Muscle of arm (tissue), 12 donors: Measurements from ENCODE around the gene TRDMT1. TPM values are rescaled to one million over a fixed set of nuclear protein-coding genes. Genes with fewer than 3 reads are reported as not detected.

Source experiments
- DNase-seq: peaks from one replicate; pipeline ENCODE4 v3.0.0-alpha.2; 2013
- polyA plus RNA-seq, 12 donors: library from polyadenylated mRNA; unstranded; fragments of 120-200 nt; gene quantifications; one replicate each; pipeline ENCODE4 v1.2.1, GENCODE V29; 2013; ENCODE audit not compliant: insufficient read length in 12 of 12

Gene TRDMT1
- polyA plus RNA-seq, 12 donors: 7.4 to 14.7 (median 10.8) TPM; not detected in 1

DNA sequence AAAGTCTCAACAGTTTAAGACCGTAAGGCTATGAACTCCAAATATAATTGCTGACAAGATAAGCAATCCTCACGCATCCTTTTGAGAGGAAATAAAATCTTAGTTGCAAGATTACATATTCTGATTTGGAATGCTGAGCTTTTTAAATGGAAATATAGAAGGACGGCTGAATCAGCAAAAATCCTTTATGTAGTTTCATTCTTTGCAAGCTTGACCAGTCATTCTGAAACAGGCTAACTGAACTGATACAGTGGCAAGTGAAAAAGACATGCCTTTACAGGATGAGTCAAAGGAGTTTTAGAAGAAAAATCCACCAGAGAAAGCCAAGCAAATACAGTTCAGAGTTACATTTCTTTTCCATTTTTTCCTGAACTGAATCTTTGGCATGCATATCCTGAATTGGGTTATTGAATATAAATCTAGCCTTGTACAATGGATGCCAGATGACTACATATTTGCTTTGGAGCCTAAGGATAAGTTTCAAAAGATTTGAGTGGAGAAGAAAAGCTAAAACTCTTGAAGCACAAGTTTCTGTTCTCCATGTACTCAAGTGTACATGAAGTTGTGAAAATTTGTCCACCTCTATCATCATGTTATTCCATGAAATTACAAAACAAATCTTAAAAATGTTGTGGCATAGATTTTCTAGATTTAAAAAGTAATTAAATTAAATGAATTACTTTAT is 30.9 kb upstream of the TRDMT1 start:
- DNase-seq: no peak

DNA sequence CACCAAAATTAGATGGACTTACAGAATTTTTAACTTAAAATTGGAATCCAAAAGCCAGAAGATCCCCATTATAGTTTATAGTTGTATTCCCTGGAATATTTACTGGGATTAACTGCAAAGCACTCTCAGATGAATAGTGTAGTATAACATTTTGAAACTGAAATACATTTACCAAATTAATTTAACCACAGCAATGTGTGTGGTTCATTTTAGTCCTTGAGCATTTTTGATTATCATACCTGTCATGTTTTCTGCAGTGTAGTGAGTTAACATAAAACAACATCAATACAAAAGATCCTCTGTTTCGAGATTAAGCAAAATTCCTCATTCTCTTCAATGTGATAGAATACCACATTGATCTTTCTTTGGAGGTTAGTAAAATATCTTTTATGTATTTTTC is 30.3 kb upstream of the TRDMT1 start:
- DNase-seq: no peak

DNA sequence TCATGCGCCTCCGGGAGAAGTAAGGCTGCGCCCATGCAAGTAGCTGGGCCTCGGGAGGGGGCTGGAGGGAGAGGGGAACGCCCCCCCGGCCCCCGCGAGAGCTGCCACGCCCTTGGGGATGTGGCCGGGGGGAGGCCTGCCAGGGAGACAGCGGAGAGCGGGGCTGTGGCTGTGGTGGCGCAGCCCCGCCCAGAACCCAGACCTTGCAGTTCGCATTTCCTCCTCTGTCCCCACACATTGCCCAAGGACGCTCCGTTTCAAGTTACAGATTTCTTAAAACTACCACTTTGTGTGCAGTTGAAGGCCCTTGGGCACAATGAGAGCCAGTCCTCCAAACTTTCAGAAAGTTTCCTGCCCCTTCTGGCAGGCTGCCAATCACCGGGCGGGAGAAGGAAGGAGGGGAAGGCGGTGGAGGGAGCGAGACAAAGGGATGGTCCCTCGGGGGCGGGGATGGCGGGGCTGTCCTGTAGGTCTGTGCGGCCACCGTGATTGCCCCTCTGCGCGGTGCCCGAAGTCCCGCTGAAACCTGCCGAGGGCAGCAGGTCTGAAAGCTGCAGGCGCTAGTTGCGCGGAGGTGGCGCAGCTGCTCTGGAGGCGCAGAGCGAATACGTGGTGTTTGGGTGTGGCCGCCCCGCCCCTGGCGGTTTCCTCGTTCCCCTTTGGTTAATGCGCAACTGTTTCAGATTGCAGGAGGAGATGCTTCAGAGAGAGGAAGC is 28.7 kb upstream of the TRDMT1 start:
- DNase-seq: peak; percentile 88

DNA sequence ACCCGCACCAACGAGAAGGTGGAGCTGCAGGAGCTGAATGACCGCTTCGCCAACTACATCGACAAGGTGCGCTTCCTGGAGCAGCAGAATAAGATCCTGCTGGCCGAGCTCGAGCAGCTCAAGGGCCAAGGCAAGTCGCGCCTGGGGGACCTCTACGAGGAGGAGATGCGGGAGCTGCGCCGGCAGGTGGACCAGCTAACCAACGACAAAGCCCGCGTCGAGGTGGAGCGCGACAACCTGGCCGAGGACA is 28.2 kb upstream of the TRDMT1 start:
- peak; percentile 56 for DNase-seq

DNA sequence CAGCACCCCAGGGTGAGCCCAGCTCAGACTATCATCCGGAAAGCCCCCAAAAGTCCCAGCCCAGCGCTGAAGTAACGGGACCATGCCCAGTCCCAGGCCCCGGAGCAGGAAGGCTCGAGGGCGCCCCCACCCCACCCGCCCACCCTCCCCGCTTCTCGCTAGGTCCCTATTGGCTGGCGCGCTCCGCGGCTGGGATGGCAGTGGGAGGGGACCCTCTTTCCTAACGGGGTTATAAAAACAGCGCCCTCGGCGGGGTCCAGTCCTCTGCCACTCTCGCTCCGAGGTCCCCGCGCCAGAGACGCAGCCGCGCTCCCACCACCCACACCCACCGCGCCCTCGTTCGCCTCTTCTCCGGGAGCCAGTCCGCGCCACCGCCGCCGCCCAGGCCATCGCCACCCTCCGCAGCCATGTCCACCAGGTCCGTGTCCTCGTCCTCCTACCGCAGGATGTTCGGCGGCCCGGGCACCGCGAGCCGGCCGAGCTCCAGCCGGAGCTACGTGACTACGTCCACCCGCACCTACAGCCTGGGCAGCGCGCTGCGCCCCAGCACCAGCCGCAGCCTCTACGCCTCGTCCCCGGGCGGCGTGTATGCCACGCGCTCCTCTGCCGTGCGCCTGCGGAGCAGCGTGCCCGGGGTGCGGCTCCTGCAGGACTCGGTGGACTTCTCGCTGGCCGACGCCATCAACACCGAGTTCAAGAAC is 27.7 kb upstream of the TRDMT1 start:
- DNase-seq: peak; percentile 92

DNA sequence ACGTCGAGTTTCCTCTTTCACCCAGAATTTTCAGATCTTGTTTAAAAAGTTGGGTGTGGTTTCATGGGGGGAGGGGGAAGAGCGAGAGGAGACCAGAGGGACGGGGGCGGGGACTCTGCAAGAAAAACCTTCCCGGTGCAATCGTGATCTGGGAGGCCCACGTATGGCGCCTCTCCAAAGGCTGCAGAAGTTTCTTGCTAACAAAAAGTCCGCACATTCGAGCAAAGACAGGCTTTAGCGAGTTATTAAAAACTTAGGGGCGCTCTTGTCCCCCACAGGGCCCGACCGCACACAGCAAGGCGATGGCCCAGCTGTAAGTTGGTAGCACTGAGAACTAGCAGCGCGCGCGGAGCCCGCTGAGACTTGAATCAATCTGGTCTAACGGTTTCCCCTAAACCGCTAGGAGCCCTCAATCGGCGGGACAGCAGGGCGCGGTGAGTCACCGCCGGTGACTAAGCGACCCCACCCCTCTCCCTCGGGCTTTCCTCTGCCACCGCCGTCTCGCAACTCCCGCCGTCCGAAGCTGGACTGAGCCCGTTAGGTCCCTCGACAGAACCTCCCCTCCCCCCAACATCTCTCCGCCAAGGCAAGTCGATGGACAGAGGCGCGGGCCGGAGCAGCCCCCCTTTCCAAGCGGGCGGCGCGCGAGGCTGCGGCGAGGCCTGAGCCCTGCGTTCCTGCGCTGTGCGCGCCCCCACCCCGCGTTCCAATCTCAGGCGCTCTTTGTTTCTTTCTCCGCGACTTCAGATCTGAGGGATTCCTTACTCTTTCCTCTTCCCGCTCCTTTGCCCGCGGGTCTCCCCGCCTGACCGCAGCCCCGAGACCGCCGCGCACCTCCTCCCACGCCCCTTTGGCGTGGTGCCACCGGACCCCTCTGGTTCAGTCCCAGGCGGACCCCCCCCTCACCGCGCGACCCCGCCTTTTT is 26.9 kb upstream of the TRDMT1 start, which contains the start of gene VIM:
TSS of gene VIM (plus strand) at position 151 of the 925 bp plus-strand sequence. CDS start 1,182 bp downstream, outside the sequence.
- peak; percentile 94 for DNase-seq

DNA sequence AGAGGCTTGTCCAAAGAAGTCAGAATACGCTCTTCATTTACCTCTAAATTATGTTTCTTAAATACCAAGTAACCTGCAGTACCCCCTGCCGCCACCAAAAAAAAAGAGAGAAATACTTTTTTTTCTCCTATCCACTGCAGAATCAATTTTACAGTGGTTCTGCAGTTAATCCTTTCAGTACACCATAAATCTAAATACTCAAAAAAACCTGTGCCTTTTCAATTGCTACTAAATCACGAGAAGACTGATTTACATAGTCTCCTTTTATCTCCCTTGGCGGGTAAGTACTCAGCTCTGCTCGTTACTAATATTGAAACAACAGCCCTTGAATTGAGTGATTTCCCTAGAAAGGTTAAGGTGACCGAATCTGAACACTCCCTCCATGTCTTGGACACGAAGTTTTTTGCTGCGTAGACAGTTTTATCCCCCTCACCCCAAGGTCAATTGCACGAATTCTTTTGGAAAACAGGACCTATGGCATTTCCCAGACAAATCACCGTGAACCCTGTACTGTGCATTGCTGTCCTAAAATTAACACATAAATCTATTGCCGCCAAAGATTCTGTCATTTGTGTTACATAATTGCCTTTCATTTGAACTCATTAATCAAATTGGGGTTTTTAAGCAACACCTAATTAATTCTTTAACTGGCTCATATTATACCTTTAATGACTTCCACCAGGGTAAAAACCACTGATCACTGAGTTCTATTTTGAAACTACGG is 26.1 kb upstream of the TRDMT1 start:
- DNase-seq: peak; percentile 49

DNA sequence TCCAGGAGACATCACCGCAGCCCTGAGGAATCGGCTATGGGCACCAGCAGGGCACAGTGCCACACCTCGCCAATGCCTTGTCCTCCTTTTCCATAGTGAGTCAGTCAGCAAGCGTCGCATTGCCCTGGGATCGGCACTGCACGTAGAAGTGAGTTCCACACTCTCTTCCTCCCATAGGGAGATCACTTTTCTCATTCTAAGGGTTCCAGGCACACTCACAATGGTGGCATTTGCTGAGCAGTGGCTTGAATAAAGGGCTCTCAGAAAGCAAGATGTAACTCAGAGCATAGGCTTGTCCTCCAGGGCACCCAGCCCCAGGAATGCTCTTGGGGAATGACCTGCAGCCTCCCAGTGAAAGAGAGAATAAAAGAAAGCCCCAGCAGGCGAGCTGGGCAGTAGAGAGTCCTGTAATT is 25.4 kb upstream of the TRDMT1 start:
- DNase-seq: no peak

DNA sequence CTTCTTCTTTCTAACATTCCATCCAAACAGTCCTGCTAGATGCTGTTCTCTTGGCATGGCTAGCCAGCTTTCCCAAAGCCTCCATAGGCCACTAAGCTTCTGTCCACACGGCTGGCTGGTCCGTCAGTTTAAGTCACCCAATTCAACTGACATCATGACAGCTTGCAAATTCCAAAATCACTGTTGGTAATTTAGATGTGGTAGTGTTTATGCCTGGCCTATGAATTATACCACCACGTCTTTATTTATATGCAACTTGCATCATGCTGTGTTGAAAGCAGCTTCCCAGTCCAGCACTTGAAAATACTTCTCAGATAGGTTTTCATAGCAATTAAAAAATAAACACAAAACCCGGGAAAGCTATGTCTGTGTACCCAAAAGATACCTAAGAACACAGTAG is 24.3 kb upstream of the TRDMT1 start:
- no peak for DNase-seq

DNA sequence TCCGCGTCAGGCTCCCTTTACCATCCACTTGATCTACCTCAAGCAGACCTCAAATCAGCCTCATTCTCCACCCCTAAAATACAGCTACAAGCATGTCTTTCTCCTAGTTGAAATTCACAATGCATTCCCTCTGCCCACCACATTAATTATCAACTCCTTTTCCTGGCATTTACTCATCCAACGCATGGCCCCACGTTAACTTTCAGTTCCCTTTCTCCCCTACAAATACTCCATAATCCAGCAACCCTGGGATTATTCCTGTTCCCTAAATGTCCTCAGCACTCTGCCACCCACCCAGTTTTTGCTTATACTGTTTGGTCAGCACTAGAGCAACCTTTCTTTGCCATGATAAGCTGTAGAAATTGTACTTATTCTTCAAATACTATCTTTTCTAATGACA is 20.9 kb upstream of the TRDMT1 start:
- DNase-seq: no peak

DNA sequence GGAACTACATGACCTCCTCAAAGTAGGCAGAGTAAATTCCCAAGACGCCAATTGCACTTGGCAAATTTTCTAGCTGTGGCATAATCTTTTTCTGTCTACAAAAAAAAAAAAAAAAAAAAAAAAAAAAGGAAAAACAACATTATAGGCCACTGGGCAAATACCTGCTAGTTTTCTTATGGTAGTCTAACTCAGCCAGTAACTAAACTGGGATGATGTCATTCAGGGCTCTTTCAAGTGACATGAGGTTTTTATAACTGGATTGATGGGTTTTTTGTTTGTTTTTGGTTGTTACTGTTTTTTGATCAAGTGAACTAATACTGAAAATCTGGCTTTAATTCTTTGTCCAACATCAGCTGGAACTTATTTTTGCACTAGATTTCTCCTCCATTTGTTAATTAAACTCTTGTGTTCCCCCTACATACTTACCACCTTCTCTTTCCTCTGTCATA is 19.2 kb upstream of the TRDMT1 start:
- no peak for DNase-seq

DNA sequence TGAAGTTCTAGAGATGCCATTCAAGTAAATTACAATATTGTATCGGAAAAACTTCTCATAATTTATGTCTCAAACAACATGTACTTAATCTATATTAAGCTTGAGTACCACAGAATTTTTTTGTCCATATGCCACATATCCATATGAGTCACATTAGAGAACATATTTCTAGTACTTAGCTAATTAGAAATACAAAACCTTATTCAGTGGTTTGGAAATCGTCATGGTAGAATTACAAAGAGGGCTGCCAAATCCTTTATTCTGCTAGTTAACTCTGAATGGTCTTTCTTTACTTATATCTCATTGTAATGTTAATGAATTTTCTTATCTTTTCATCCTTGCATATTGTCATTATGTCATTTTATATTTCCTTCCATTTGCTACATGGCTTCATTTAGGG is 17.6 kb upstream of the TRDMT1 start:
- no peak for DNase-seq

DNA sequence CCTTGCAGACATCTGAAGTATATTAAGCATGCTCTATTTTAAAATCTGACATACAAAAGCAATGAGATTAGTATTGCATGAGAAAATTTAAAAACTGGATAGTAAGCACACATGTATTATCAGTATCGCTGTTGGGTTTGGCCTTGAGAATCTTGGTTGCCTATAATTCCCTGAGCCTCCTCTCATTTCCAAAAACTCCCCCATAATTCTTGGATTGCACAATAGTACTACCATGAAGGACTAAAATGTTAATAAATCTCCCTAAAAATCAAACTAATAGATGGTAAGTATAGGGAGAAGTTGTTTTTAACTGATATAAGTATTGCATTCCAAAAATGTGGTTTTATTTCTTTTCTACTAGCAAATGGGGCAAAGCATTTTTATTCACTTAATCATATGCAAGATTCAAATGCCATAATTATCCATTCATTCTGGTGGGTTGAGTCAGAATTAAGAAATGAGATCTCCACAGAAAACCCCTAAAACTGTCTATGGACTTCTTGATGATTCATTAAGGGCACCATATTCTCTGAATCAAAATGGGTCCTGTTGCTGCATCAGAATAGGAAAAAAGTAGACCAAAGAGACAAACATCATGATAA is 16.3 kb upstream of the TRDMT1 start:
- no peak for DNase-seq

DNA sequence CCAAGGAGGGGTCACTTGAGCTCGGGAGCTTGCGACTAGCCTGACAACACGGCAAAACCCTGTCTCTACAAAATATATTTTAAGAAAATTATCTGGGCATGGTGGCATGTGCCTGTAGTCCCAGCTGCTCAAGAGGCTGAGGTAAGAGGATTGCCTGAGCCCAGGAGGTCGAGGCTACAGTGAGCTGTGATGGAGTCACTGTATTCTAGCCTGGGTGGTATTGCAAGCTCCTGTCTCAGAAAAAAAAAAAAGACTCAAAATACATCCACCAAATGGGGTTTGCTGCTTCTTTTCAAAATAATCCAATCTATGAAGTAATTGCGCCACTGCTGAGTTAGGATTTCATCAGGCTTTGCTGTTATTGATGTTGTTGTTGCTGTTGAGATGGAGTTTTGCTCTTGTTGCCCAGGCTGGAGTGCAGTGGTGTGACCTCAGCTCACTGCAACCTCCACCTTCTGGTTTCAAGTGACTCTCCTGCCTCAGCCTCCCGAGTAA is 15.5 kb upstream of the TRDMT1 start:
- no peak for DNase-seq

DNA sequence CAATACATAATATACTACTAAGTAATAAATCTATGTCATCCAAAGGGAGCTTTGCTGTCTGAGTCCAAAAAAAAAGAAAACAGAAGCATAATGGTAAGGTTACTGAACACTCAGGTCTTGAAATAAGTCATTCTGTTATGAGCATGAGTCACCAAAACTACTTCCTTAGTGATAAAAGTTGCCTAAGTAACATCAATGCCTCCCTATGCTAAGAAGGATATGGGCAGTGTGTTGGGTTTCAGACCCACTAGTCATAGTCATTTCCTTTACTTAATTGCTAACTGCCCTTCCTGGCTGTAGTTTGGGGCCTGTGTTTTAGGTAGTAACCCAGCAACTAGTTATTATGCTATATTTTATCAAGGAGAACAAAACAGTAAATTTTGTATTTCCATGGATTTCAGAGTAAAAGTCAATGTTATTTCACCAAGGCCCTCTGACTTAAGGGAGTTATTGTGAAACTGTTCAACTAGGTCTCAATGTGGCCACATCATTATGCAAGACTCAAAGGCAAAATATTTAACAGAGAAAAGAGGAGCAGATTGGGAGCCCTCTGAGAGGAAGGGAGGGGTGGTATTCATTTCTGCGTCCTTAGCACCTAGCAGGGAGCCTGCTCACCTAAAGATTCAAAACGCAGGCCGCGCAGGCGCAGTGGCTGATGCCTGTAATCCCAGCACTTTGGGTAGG is 14.9 kb upstream of the TRDMT1 start:
- no peak for DNase-seq

DNA sequence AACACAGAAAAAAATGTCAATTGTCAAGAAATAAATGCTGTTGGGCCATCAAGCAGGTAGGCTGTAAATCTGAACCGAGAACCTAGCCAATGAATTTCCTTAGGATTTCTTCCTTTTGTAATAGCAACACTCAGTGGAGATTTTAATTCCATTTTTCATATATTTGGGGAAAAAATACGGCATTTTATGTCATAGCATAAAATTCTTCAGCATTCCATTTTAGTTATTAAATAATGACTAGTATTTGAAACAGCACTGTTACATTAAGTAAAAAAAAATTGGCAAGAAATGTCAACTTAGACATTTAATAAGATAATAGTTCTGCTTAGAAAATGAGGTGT is 14.3 kb upstream of the TRDMT1 start:
- no peak for DNase-seq

DNA sequence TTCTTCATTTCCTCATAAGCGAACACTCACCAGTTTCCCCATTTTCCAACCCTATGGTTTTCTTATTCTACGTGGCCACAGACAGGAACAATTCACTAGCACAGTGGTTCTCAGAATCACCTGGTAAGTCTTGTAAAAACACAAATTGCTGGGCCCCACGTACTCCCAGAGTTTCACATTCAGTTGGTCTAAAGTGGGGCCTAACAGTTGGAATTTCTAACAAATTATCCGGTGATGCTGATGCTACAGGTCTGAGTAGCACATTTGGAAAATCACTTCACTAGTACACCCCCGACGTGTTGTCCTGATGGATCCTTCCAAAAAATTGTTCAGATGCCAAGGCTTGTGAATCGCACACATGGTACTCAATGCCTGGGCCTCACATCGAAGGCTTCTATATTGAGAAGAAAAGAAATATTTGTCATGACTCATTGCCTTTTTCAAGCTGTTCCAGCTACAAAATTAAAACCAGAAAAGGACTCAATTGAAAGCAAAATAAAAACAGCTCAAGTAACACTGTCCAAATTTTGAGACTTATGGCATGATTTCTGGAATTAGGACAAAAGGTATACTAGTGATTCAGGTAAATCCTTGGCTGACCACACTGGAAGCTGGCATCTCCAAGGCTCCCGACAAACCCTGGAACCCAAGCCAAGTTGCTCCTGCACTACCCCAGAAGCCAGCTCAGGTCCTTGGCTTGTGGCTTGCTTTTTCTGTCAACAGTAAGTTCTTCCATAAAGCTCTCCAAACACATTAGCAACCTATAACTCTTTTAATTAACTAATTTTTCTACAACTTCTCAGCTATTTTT is 13.7 kb upstream of the TRDMT1 start:
- DNase-seq: peak; percentile 71

DNA sequence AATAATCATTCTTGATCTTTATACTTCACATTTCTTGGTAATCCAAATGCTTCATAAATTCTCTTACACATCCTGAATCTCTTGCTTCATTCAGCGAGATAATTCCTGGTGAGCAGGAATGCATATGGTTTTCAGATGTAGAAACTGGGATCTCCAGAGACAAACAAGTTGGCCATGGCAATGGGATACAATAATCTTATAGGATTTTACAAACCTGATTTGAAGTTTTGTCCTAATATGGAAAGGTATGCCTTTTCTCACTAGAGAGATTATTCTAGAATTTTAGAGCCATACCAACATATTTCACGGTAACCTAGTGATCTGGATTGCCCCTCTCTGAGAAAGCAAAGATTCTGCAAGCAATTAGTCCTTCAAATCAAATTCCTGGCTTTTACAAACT is 13.1 kb upstream of the TRDMT1 start:
- no peak for DNase-seq

DNA sequence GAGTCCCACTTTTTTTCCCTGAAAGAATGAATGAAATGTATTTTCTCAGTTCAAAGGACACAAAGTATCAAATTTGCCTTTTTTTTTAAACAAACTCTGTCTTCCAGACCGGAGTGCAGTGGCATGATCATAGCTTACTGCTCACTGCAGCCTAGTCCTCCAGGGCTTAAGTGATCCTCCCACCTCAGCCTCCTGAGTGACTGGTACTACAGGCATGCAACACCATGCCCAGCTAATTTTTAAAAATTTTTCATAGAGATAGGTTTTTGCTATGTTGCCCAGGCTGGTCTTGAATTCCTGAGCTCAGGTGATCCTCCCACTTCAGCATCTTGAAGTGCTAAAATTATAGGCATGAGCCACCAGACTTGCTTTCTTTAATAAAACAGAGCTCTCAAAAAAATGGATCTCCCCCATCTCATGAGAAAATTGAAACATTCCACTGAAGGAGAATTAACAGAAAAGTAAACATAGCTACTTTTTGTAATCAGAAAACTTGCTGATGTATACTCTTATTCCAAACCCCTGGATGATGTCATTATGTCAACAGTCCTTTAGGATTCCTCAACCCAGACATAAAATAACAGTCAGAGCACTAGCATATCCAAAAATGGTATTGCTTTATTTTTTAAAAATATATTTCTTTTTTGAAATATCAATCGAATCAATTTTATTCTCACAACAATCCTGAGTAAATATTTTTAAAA is 12.3 kb upstream of the TRDMT1 start:
- DNase-seq: no peak
